Stomach (tissue), 9 donors: Measurements from ENCODE around the gene MAST4. TPM values are rescaled to one million over a fixed set of nuclear protein-coding genes. Genes with fewer than 3 reads are reported as not detected.

Experiments used
- DNase-seq, 2 donors: peaks; one replicate each; pipeline versions ENCODE4 v3.0.0 to v3.0.0-alpha.2; 2013 to 2019
- H3K27ac ChIP-seq, 5 donors: fragments of 200-600 bp in 4 of 5; sonication (generic) in 4 of 5; one replicate each; pipeline ENCODE4 v1.5.1; 2013 to 2019; ENCODE audit warnings: mild to moderate bottlenecking in 1 of 5, moderate library complexity in 1 of 5
- H3K27me3 ChIP-seq, 3 donors: fragments of 200-600 bp; sonication (generic); one replicate each; pipeline ENCODE4 v1.5.1; 2017 to 2019; ENCODE audit warnings: mixed run types in 1 of 3
- H3K36me3 ChIP-seq, 4 donors: fragments of 200-600 bp; sonication (generic); 1 replicate in 3 of 4; 2 replicates in 1 of 4; pipeline ENCODE4 v1.5.1; 2016 to 2019
- H3K4me1 ChIP-seq, 4 donors: fragments of 200-600 bp; sonication (generic); one replicate each; pipeline ENCODE4 v1.5.1; 2016 to 2019
- H3K4me3 ChIP-seq, 4 donors: fragments of 200-600 bp; sonication (generic) in 3 of 4; one replicate each; pipeline ENCODE4 v1.5.1; 2016 to 2019; ENCODE audit warnings: mild to moderate bottlenecking in 1 of 4
- H3K9me3 ChIP-seq, 4 donors: fragments of 200-600 bp; sonication (generic); one replicate each; pipeline ENCODE4 v1.5.1; 2016 to 2019
- CTCF ChIP-seq, 7 experiments: fragments of 450-650 bp in 4 of 7; fragments of 200-600 bp in 3 of 7; sonication (generic) in 3 of 7; IDR thresholded peaks; one replicate each; pipeline ENCODE4 v1.5.1; 2016 to 2019; ENCODE audit warnings: antibody characterized with exemption in 7 of 7, control low read depth in 2 of 7, mild to moderate bottlenecking in 1 of 7
- EP300 ChIP-seq: sonication (generic); formaldehyde crosslinking; IDR thresholded peaks from one replicate; pipeline ENCODE4 v1.6.1; 2017; ENCODE audit warnings: antibody characterized with exemption
- POLR2A ChIP-seq, 4 donors: fragments of 450-650 bp; IDR thresholded peaks; one replicate each; pipeline ENCODE4 v1.6.1; 2016; ENCODE audit warnings: antibody characterized with exemption in 4 of 4, control low read depth in 2 of 4, mild to moderate bottlenecking in 1 of 4, moderate library complexity in 1 of 4
- POLR2AphosphoS5 ChIP-seq, 3 donors: sonication (generic); formaldehyde crosslinking; IDR thresholded peaks; one replicate each; pipeline ENCODE4 v1.6.1; 2016; ENCODE audit warnings: antibody characterized with exemption in 3 of 3
- WGBS, 5 donors: extraction: QIAGEN DNeasy Blood & Tissue Kit in 3 of 5; methylation state at CpG; one replicate each; pipeline versions ENCODE4 v1.1.5 to v1.1.7; 2013 to 2018; 5-methylcytosine and 5-hydroxymethylcytosine counted together
- intact Hi-C: fragments of 100-400 bp; cut with DNase I; formaldehyde crosslinking; loops from one replicate; pipeline ENCODE4 v1.15.1; 2023; ENCODE audit warnings: low total_unique reads
- polyA plus RNA-seq, 3 donors: library from polyadenylated mRNA; stranded (reverse); fragments of 200-250 nt; gene quantifications; one replicate each; pipeline ENCODE4 v1.2.3, GENCODE V29; 2013
- total RNA-seq, 5 donors: library from RNA; depleted of rRNA; stranded (reverse); fragments of >200 nt; gene quantifications; one replicate each; pipeline versions ENCODE4 v1.1.0 to v1.2.3, GENCODE V29; 2014 to 2016
- donor health status: healthy with polysubstance abuse.
- donor health status: Bipolar disorder and iron deficiency.
- donor health status: healthy.

MAST4 gene
- total and polyA plus RNA-seq, 8 donors: 1.5 to 52.5 (median 32.1) TPM

- Histone ChIP-seq H3K9me3 (no peaks in the 10 kb centered on the region), H3K4me3 (no peak overlapping the region), H3K4me1 (peaks cover 4 to 41% (median 24%) of the 10 kb centered on the region in 4 donors), H3K36me3 (peaks cover 0 to 16% (median 2%) of the 10 kb centered on the region in 4 donors), H3K27ac (no peak overlapping the region), H3K27me3 (no peaks in the 10 kb centered on the region)
- DNase-seq: no peak
- TF ChIP-seq EP300: no peak
- TF ChIP-seq POLR2AphosphoS5 (IDR thresholded peaks at IDR 0.05): no peak
- TF ChIP-seq POLR2A (IDR thresholded peaks at IDR 0.05): no peak
- TF ChIP-seq CTCF (IDR thresholded peaks at IDR 0.05): no peak
- WGBS, 5 donors: 63 to 71% (median 64%) methylated on average over 6 of the region's 6 CpGs
- intact Hi-C loops: no loop called here
Observed at GRCh38 chr5:67059744-67060490, 463.7 kb downstream of the MAST4 start.

- H3K4me1 ChIP-seq: peaks cover 4 to 41% (median 24%) of the 10 kb centered on the region in 4 donors
- intact Hi-C loops: no loop called here
- no peak for DNase-seq
- no peaks in the 10 kb centered on the region for H3K27me3 ChIP-seq
- WGBS, 5 donors: 84 to 96% (median 90%) methylated on average over 1 of the region's 1 CpG
- H3K36me3 ChIP-seq: peaks cover 0 to 7% (median 2%) of the 10 kb centered on the region in 4 donors
- no peaks in the 10 kb centered on the region for H3K9me3 ChIP-seq
- TF ChIP-seq POLR2AphosphoS5 (IDR thresholded peaks at IDR 0.05) (no peak), CTCF (IDR thresholded peaks at IDR 0.05) (no peak), POLR2A (IDR thresholded peaks at IDR 0.05) (no peak), EP300 (no peak)
- H3K27ac ChIP-seq: no peak overlapping the region
- H3K4me3 ChIP-seq: no peak overlapping the region
Observed at GRCh38 chr5:67061511-67061910, 465.3 kb downstream of the MAST4 start.

- H3K27me3 ChIP-seq: no peaks in the 10 kb centered on the region
- H3K27ac ChIP-seq: no peak overlapping the region
- DNase-seq: no peak
- peaks cover 4 to 41% (median 24%) of the 10 kb centered on the region in 4 donors for H3K4me1 ChIP-seq
- H3K36me3 ChIP-seq: peaks cover 0 to 3% (median 0%) of the 10 kb centered on the region in 4 donors
- no peaks in the 10 kb centered on the region for H3K9me3 ChIP-seq
- intact Hi-C loops: no loop called here
- no peak overlapping the region for H3K4me3 ChIP-seq
- TF ChIP-seq POLR2A (IDR thresholded peaks at IDR 0.05) (no peak), POLR2AphosphoS5 (IDR thresholded peaks at IDR 0.05) (no peak), CTCF (IDR thresholded peaks at IDR 0.05) (no peak), EP300 (no peak)
- WGBS, 5 donors: 75 to 86% (median 81%) methylated on average over 3 of the region's 3 CpGs
Observed at GRCh38 chr5:67063055-67063454, 466.9 kb downstream of the MAST4 start.

GRCh38 chr5:67063791-67064190 is 467.6 kb downstream of the MAST4 start:
- H3K4me3 ChIP-seq: no peak overlapping the region
- no peak for DNase-seq
- 93 to 99% (median 96%) methylated on average over 3 of the region's 3 CpGs for WGBS, 5 donors
- no peaks in the 10 kb centered on the region for H3K9me3 ChIP-seq
- TF ChIP-seq POLR2A (IDR thresholded peaks at IDR 0.05) (no peak), CTCF (IDR thresholded peaks at IDR 0.05) (no peak), EP300 (no peak), POLR2AphosphoS5 (IDR thresholded peaks at IDR 0.05) (no peak)
- H3K27ac ChIP-seq: no peak overlapping the region
- intact Hi-C loops: no loop called here
- peaks cover 3 to 36% (median 22%) of the 10 kb centered on the region in 4 donors for H3K4me1 ChIP-seq
- H3K36me3 ChIP-seq: peaks cover 0 to 3% (median 0%) of the 10 kb centered on the region in 4 donors
- no peaks in the 10 kb centered on the region for H3K27me3 ChIP-seq
